ENCODE data around the gene PCIF1.
A peak's percentile ranks its signal among the peaks of the same experiment; 100 is the strongest.
"Not testable (repeated sequence)": the region's sequence is repeated elsewhere in the genome, so short reads cannot be mapped to it uniquely, and the experiment has no call there.

PCIF1 gene

DNA sequence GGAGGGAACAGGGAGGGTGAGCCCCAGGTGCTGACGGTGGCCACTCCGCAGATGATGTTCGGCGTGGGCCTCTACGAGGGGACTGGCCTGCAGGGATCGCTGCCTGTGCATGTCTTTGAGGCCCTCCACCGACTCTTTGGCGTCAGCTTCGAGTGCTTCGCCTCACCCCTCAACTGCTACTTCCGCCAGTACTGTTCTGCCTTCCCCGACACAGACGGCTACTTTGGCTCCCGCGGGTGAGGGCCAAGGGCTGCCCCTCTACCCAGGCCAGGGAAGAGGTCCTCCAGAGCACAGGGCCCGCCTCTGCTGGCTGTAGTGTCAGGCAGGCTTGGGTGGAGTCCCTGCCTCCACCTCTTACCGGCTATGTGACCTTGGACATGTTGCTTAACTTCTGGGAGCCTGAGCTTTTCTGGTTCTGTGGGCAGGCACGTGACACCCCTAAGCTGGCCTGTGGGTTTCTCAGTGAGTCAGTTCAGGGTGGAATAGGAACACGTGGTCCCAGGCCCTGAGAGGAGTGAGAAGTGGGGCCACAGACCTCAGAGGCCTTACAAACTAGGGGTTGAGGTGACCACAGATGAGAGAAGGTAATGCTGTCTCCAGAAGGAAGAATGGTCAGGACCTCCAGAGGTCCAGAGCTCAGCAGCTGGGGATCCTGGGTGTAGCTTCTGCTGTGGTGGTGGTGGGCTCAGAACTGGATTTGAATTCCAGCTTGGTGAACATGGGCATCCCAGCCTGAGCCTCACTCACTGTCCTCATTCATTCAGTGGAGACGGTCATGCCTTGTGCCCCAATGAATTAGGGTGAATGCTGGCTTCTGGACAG is 11.9 kb downstream of the PCIF1 start:
- Mint-ChIP-seq H3K4me3 (no peak overlapping the region), H3K9me3 (ENCODE audit: low read depth) (no peaks in the 10 kb centered on the region), H3K36me3 (peaks cover 7% of the 10 kb centered on the region), H3K4me1 (ENCODE audit: low read depth) (peaks cover 11% of the 10 kb centered on the region), H3K27ac (peak overlapping the region; percentile 64), H3K27me3 (no peaks in the 10 kb centered on the region)

DNA sequence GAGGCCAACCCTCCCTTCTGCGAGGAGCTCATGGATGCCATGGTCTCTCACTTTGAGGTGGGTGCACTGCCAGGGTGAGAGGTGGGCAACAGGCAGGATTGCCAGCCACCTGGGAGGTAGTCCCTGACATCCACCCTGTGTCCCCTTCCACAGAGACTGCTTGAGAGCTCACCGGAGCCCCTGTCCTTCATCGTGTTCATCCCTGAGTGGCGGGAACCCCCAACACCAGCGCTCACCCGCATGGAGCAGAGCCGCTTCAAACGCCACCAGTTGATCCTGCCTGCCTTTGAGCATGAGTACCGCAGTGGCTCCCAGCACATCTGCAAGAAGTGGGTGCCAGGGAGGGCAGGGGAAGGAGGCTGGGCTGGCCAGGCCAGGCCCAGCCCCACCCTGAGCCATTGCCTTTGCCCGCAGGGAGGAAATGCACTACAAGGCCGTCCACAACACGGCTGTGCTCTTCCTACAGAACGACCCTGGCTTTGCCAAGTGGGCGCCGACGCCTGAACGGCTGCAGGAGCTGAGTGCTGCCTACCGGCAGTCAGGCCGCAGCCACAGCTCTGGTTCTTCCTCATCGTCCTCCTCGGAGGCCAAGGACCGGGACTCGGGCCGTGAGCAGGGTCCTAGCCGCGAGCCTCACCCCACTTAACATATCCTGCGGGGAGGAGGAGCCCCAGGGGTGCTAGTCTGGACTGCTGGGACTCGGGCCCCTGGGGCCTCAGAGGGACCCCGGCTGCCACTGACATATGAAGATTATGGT is 12.8 kb downstream of the PCIF1 start:
- H3K27me3 Mint-ChIP-seq = no peaks in the 10 kb centered on the region
- peaks cover 7% of the 10 kb centered on the region for H3K36me3 Mint-ChIP-seq
- H3K27ac Mint-ChIP-seq = peak overlapping the region; percentile 41
- no peak overlapping the region for H3K4me3 Mint-ChIP-seq
- H3K4me1 Mint-ChIP-seq (ENCODE audit: low read depth) = peaks cover 11% of the 10 kb centered on the region
- no peaks in the 10 kb centered on the region for H3K9me3 Mint-ChIP-seq (ENCODE audit: low read depth)

DNA sequence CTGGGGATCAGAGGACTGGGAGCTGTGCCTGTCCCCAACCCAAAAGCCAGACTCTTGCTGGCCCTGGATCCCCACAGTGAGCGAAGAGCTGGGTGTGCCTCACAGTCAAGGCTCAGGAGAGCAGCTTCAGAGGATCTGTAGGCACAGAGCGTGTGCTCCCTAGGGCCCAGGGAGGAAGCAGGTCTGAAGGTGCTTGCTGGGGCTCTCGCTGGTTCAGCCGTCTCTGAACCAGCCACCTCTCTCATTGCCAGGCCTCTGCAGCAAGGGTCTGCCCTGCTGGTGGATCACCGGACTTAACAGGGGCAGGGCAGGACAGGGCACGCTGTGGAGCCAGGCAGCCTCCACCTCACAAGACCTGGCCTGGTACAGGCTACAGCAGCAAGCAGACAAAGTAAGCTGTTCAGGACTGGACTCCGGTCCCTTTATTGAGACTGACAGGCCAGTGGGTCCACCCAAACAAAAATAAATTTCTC is 13.8 kb downstream of the PCIF1 start:
- Mint-ChIP-seq H3K4me3 (no peak overlapping the region), H3K27ac (no peak overlapping the region), H3K27me3 (no peaks in the 10 kb centered on the region), H3K4me1 (ENCODE audit: low read depth) (peaks cover 11% of the 10 kb centered on the region), H3K9me3 (ENCODE audit: low read depth) (no peaks in the 10 kb centered on the region), H3K36me3 (peaks cover 7% of the 10 kb centered on the region)

DNA sequence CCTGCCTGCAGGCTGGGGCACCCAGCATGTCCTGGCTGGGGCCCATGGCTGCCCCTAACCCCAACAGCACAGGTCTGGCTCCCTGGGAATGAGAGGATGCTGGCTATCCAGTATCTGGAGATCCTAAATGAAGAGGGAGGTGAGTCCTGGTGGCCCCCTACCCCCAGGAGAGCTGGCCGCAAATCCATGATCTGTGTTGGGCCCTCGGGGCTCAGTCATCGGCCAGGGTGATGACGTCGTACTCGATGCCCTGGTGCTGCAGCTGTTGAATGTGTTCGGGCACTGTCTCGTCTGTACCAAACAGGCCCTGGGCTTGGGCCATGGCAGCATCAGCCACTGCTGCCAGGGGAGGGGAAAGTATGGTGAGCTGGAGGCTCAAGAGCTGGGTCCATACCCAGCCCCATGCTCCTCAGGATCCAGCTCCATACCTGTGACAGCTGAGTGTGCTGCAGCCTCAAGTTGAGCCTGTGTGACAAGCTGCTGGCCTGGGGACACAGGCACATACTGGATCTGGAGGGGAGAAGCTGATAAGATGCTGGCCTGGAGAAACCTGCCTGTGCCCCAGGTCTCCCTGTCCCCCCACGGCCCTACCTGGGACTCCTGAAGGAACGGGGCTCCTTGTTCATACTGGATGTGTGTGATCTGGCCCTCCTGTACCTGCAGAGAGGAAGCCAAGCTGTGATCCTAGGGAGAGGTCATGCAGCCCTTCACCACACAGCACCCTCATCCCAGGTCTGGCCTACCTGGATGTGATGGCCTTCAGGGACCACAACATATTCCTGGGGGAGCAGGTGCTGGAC is 14.5 kb downstream of the PCIF1 start:
- no peaks in the 10 kb centered on the region for H3K27me3 Mint-ChIP-seq
- H3K9me3 Mint-ChIP-seq (ENCODE audit: low read depth) = no peaks in the 10 kb centered on the region
- H3K4me1 Mint-ChIP-seq (ENCODE audit: low read depth) = peaks cover 10% of the 10 kb centered on the region
- H3K36me3 Mint-ChIP-seq = peaks cover 6% of the 10 kb centered on the region
- H3K27ac Mint-ChIP-seq = no peak overlapping the region
- no peak overlapping the region for H3K4me3 Mint-ChIP-seq

DNA sequence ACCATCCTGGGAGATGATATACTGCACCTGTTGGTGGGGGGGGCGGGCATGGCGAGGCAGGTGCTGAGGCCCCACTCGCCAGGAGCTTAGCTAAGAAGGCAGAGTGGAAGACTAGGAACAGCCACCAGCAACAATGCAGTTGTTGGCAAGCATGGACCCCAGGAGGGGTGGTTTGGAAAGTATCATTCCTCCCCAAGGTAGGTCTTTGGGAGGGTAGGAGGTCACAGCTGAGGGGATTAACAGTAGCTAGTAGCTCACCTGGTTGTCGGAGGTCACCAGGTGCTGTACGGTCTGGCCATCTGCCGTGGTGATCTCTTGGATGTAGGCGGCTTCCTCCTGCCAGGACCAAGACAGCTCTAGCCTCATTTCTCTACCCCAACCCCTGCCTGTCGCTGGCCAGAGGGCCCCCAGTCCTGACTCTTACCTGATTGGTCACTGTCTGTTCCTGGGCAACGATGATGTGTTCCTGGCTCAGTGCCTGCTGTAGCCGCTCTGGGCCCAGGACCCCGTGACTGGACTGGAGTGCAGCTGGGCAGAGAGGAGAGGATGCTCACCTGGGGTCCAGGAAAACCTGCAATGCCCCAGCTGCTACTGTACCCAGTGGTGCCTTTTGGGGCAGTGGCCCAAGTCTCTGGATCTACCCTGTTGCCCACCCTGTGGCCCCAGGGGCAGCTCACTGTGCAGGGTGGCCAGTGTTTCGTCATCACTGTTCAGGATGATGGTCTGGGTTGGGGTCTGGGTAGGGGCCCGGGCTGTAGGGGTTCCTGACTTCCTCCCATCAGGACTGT is 15.3 kb downstream of the PCIF1 start:
- no peak overlapping the region for H3K4me3 Mint-ChIP-seq
- H3K27me3 Mint-ChIP-seq = no peaks in the 10 kb centered on the region
- no peaks in the 10 kb centered on the region for H3K9me3 Mint-ChIP-seq (ENCODE audit: low read depth)
- H3K27ac Mint-ChIP-seq = no peak overlapping the region
- no peaks in the 10 kb centered on the region for H3K36me3 Mint-ChIP-seq
- peaks cover 3% of the 10 kb centered on the region for H3K4me1 Mint-ChIP-seq (ENCODE audit: low read depth)

DNA sequence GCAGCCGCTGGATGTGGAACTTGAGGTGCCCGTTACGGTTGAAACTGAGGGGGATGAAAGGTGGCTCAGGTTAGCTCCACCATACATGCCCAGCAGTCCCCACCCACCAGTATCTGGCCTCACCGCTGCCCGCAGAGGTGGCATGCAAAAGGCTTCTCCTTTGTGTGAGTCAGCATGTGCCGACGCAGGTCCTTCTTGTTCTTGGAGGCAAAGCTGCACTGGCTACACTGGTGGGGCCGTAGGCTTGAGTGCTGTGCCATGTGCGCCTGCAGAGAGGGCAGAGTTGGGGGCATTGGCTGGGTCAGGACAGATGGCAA is 15.8 kb downstream of the PCIF1 start:
- H3K4me1 Mint-ChIP-seq (ENCODE audit: low read depth) = peaks cover 2% of the 10 kb centered on the region
- H3K9me3 Mint-ChIP-seq (ENCODE audit: low read depth) = no peaks in the 10 kb centered on the region
- no peak overlapping the region for H3K27ac Mint-ChIP-seq
- H3K4me3 Mint-ChIP-seq = no peak overlapping the region
- H3K36me3 Mint-ChIP-seq = no peaks in the 10 kb centered on the region
- no peaks in the 10 kb centered on the region for H3K27me3 Mint-ChIP-seq

DNA sequence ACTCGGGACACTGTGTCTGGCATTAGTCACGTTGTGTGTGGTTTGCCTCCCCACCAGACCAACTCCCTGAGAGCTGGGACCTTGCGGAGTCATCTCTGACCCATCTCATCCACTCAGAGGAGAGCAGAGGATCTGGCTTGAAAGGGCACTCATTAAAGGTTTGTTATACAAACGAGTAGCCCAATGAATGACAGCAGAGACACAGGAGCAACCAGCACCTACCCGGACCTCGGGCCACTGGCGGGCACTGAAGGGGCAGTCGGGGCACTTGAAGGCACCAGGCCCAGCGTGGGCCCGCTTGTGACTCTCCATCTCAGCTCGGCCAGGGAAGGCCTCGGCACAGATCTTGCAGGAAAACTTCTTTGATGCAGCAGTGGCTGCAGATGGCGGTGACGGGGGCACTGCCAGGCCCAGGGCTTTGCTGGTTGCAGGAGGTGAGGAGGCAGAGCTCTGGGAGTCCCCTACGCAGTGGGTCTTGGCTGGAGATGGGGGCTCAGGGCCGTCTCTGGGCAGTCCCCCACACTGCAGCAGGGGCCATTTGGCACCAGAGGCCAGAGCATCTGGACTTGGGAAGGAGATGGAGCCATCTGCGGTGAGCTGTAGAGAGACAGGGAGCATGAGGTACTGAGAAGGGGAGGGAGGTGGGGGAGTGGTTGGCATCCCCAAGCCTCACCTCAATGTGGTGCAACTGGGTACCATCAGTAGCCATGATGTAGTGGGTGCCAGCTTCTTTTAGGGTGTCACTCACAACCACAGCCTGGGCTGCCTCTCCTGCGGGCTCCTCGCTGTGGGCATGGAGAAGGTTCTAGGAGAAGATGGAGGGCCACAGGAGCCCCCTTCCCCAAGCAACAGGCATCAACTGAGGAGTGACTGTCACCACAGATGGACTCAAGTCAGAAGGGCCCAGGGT is 17.7 kb downstream of the PCIF1 start:
- Mint-ChIP-seq H3K27me3 (no peaks in the 10 kb centered on the region), H3K36me3 (no peaks in the 10 kb centered on the region), H3K9me3 (ENCODE audit: low read depth) (no peaks in the 10 kb centered on the region), H3K27ac (no peak overlapping the region), H3K4me1 (ENCODE audit: low read depth) (no peaks in the 10 kb centered on the region), H3K4me3 (no peak overlapping the region)

DNA sequence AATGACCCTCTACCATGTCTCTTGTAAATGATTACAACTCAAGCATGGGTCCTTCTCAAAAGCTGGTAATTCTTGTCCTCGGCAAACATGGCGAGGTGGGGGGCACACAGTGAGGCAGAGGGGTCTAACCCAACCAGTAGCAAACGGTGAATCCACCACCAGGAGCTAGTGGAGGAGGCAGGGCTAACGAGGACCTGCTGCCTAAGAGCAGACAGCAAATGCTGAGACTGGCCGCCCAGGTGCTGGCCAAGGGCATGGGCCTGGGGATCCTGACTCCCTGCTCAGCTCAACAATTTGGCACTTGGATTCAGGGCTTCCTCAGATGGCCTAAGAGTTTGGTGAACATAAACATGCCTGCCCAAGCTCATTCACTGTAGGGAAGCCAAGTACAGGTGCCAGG is 18.4 kb downstream of the PCIF1 start:
- Mint-ChIP-seq H3K4me3 (no peak overlapping the region), H3K27me3 (no peaks in the 10 kb centered on the region), H3K36me3 (no peaks in the 10 kb centered on the region), H3K4me1 (ENCODE audit: low read depth) (no peaks in the 10 kb centered on the region), H3K9me3 (ENCODE audit: low read depth) (no peaks in the 10 kb centered on the region), H3K27ac (no peak overlapping the region)

DNA sequence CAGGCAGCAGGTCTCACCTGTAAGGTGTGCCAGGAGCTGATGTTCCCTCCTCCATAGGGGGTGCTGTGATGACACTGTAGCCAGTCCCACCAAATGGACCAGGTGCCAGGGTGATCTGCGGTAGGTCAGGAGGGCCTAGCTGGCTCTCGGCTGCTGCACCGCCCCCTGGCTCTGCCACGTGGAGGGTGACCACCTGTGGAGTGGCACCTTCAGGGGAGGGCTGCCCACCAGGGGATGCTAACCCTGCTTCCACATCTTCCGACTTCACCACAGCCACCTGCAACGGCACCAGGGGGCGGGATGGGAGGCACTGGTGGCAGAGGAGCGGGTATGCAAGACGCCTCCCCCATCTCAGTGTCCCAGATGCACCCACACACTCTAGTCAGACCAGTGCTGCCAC is 19.2 kb downstream of the PCIF1 start:
- Mint-ChIP-seq H3K4me1 (ENCODE audit: low read depth) (no peaks in the 10 kb centered on the region), H3K27me3 (no peaks in the 10 kb centered on the region), H3K9me3 (ENCODE audit: low read depth) (no peaks in the 10 kb centered on the region), H3K4me3 (no peak overlapping the region), H3K27ac (no peak overlapping the region), H3K36me3 (peaks cover 3% of the 10 kb centered on the region)

DNA sequence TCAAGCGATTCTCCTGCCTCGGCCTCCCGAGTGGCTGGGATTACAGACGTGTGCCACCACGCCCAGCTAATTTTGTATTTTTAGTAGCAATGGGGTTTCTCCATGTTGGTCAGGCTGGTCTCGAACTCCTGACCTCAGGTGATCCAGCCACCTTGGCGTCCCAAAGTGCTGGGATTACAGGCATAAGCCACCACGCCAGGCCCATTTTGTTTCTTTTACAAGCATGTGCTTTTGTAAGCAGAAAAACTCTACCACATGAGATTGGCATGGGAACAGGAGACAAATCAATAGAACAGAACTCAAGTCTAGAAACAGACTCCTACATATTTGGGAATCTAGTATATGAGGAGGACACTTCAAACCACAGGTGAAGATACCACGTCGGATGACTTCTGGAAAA is 21.8 kb downstream of the PCIF1 start:
- peaks cover 11% of the 10 kb centered on the region for H3K36me3 Mint-ChIP-seq
- not testable (repeated sequence) for H3K4me3 Mint-ChIP-seq; H3K27ac Mint-ChIP-seq; H3K9me3 Mint-ChIP-seq (ENCODE audit: low read depth); H3K27me3 Mint-ChIP-seq; H3K4me1 Mint-ChIP-seq (ENCODE audit: low read depth)

DNA sequence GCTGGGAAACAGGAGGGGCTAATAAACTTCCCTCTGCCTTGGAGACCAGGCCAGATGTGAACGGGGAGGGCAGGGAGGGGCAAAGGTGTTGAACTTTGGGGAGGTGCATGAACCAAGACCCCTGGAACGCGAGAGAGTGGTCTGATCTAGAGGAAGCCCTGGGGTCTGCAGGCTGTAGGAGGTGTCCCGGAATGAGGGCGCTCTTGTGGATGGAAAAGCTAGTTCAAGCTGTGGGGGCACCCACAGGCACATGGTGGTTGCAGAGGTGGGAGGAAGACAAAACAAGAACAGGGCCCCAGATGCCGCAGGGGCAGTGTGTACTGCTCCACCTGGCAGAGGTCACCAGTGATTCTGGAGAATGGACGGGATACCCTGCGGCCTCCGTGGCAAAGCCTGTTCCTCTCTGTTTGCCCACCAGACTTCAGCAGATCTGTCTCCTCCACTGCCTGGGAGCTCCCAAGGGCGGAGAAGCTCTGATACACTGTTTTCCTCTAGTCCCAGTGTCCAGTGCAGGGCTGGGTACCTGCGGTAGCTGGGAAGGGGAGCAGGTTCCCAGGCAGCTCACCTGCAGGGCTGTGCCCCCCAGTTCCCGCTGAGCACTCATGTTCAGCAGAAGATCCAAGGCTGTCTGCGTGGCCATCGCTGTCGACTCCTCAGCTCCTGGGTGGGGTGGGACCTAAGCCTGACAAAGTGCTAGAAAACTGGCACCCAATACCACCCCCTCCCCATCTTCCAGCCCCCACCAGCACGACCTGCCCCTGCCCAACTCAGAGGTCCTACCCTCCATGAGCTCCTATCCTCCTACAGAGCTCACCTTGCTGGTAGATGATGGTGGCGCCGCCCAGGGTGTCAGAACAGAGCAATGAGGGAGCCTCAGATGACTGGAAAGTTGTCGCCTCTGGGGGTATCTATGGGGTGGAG is 22.8 kb downstream of the PCIF1 start:
- no peak overlapping the region for H3K4me3 Mint-ChIP-seq
- H3K36me3 Mint-ChIP-seq = peaks cover 11% of the 10 kb centered on the region
- no peaks in the 10 kb centered on the region for H3K27me3 Mint-ChIP-seq
- no peaks in the 10 kb centered on the region for H3K9me3 Mint-ChIP-seq (ENCODE audit: low read depth)
- H3K4me1 Mint-ChIP-seq (ENCODE audit: low read depth) = no peaks in the 10 kb centered on the region
- no peak overlapping the region for H3K27ac Mint-ChIP-seq

DNA sequence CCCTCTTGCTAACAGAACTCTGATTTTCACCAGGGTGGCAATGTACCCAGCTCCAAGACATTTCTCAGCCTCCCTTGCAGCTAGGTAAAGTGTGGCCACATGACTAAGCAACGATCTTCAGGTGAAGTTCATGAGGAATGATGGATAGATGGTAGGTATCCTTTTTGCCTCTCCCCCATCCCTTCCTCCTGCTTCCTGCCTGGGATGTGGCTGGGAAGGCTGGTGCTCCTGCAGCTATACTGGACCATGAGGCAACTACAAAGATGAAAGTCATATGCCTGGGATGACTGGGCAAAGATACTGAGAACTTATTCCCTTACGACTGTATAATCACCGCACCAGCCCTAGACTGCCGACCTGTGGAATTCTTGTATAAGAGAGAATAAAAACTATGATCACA is 24.1 kb downstream of the PCIF1 start:
- no peak overlapping the region for H3K4me3 Mint-ChIP-seq

DNA sequence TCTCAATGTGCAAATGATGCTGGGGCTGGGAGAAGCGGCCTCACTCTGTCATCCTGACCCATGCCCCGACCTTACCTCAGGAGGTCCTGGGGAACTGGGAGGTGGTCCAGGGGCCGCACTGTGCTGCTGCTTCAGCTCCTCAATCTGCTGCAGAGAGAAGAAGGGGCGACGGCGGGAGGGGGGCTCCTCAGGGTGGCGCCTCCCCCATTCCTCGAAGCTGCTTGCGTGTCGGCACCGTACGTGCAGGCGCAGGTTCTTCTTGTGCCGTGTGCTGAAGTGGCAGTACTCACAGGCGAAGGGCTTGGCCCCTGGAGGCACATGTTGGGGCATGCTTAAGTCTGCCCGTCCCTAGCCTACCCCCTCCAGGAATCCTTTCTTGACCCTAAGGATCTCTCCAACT is 24.6 kb downstream of the PCIF1 start:
- no peaks in the 10 kb centered on the region for H3K9me3 Mint-ChIP-seq (ENCODE audit: low read depth)

More for the DNA sequence above, 24.1 kb downstream of the PCIF1 start:
- Mint-ChIP-seq H3K27me3 (no peaks in the 10 kb centered on the region), H3K9me3 (ENCODE audit: low read depth) (no peaks in the 10 kb centered on the region), H3K27ac (no peak overlapping the region), H3K36me3 (peaks cover 11% of the 10 kb centered on the region), H3K4me1 (ENCODE audit: low read depth) (no peaks in the 10 kb centered on the region)

More for the DNA sequence above, 24.6 kb downstream of the PCIF1 start:
- H3K27ac Mint-ChIP-seq = no peak overlapping the region
- no peaks in the 10 kb centered on the region for H3K27me3 Mint-ChIP-seq
- no peak overlapping the region for H3K4me3 Mint-ChIP-seq
- H3K4me1 Mint-ChIP-seq (ENCODE audit: low read depth) = no peaks in the 10 kb centered on the region
- H3K36me3 Mint-ChIP-seq = peaks cover 11% of the 10 kb centered on the region

All from activated naive CD8-positive, alpha-beta T cell (primary cell).